Astrocyte (in vitro differentiated cells and primary cell): Measurements from ENCODE around the gene GRIP1. TPM values are rescaled to one million over a fixed set of nuclear protein-coding genes. Genes with fewer than 3 reads are reported as not detected.

Source experiments
- DNase-seq: peaks from one replicate; pipeline ENCODE4 v3.0.0-alpha.2; 2010; ENCODE audit warnings: low read depth
- FAIRE-seq: peaks from 2 replicates; lab custom pipeline; 2011; peaks lifted over from hg19 to GRCh38; lab: Jason Lieb, UNC
- H2AFZ ChIP-seq: 2 replicates; pipeline ENCODE4 v1.6.0; 2012; ENCODE audit warnings: low read depth, low read length, inconsistent platforms
- H3K27ac ChIP-seq: 2 replicates; pipeline ENCODE4 v1.5.1; 2011; ENCODE audit warnings: low read depth, low read length, inconsistent platforms
- H3K27me3 ChIP-seq: 2 replicates; pipeline ENCODE4 v1.6.0; 2011; ENCODE audit warnings: low read length, inconsistent platforms; ENCODE audit not compliant: insufficient read depth
- H3K36me3 ChIP-seq: 2 replicates; pipeline ENCODE4 v1.5.1; 2011; ENCODE audit warnings: low read length, inconsistent platforms; ENCODE audit not compliant: insufficient read depth
- H3K4me1 ChIP-seq: 2 replicates; pipeline ENCODE4 v1.5.1; 2011; ENCODE audit warnings: low read length, inconsistent platforms; ENCODE audit not compliant: insufficient read depth
- H3K4me2 ChIP-seq: 2 replicates; pipeline ENCODE4 v1.6.0; 2012; ENCODE audit warnings: low read length, inconsistent platforms
- H3K4me3 ChIP-seq: 2 replicates; pipeline ENCODE4 v1.5.1; 2011; ENCODE audit warnings: low read depth, mild to moderate bottlenecking, low read length, inconsistent platforms; ENCODE audit not compliant: insufficient read depth
- H3K79me2 ChIP-seq: 2 replicates; pipeline ENCODE4 v1.6.0; 2012; ENCODE audit warnings: mild to moderate bottlenecking, low read length, inconsistent platforms; ENCODE audit not compliant: insufficient read depth
- H3K9ac ChIP-seq: 2 replicates; pipeline ENCODE4 v1.6.0; 2012; ENCODE audit warnings: mild to moderate bottlenecking, low read length, inconsistent platforms
- H3K9me3 ChIP-seq: 2 replicates; pipeline ENCODE4 v1.5.1; 2012; ENCODE audit warnings: low read depth, mild to moderate bottlenecking, low read length, inconsistent platforms; ENCODE audit not compliant: insufficient read depth
- H4K20me1 ChIP-seq: 2 replicates; pipeline ENCODE4 v1.6.0; 2012; ENCODE audit warnings: low read length, inconsistent platforms; ENCODE audit not compliant: insufficient read depth
- H3K27ac Mint-ChIP-seq: one replicate; pipeline ENCODE4 v1.8.0; 2021; ENCODE audit warnings: mild to moderate bottlenecking, mixed read lengths; ENCODE audit not compliant: unreplicated experiment
- H3K27me3 Mint-ChIP-seq: one replicate; pipeline ENCODE4 v1.8.0; 2021; ENCODE audit warnings: low read depth, mixed read lengths; ENCODE audit not compliant: unreplicated experiment
- H3K36me3 Mint-ChIP-seq: one replicate; pipeline ENCODE4 v1.8.0; 2021; ENCODE audit warnings: low read depth, mixed read lengths; ENCODE audit not compliant: unreplicated experiment
- H3K4me1 Mint-ChIP-seq: one replicate; pipeline ENCODE4 v1.8.0; 2021; ENCODE audit warnings: low read depth, mixed read lengths; ENCODE audit not compliant: unreplicated experiment
- H3K4me3 Mint-ChIP-seq: one replicate; pipeline ENCODE4 v1.8.0; 2021; ENCODE audit warnings: mild to moderate bottlenecking, moderate library complexity, mixed read lengths; ENCODE audit not compliant: unreplicated experiment
- H3K9me3 Mint-ChIP-seq: one replicate; pipeline ENCODE4 v1.8.0; 2021; ENCODE audit warnings: mild to moderate bottlenecking, mixed read lengths; ENCODE audit not compliant: unreplicated experiment
- CTCF ChIP-seq: IDR thresholded peaks from 2 replicates; pipeline ENCODE4 v1.5.1; 2011; ENCODE audit warnings: low read depth, mild to moderate bottlenecking, inconsistent platforms, low read length, moderate library complexity; ENCODE audit not compliant: insufficient read depth
- EZH2 ChIP-seq: IDR thresholded peaks from 2 replicates; pipeline ENCODE4 v1.6.1; 2012; ENCODE audit warnings: mild to moderate bottlenecking, low read length, inconsistent platforms; ENCODE audit not compliant: insufficient read depth
- total RNA-seq: library from RNA; stranded (reverse); gene quantifications from 2 replicates; pipeline ENCODE4 v1.2.1, GENCODE V29; 2021

Gene GRIP1
- total RNA-seq, 1 donor from 2014 or later: 16.7 TPM

GRCh38 chr12:66539431-66539830, 139.4 kb downstream of the GRIP1 start:
- Mint-ChIP-seq H3K27ac (no peak overlapping the region), H3K27me3 (no peaks in the 10 kb centered on the region), H3K4me3 (no peak overlapping the region), H3K4me1 (peaks cover 8% of the 10 kb centered on the region), H3K9me3 (no peaks in the 10 kb centered on the region), H3K36me3 (no peaks in the 10 kb centered on the region)
- Histone ChIP-seq H4K20me1 (no peaks in the 10 kb centered on the region), H3K4me2 (no peak overlapping the region), H3K36me3 (no peaks in the 10 kb centered on the region), H3K27ac (no peak overlapping the region), H3K79me2 (no peaks in the 10 kb centered on the region), H3K4me1 (peaks cover 4% of the 10 kb centered on the region), H2AFZ (no peak overlapping the region), H3K9ac (no peak overlapping the region), H3K4me3 (no peak overlapping the region), H3K9me3 (no peaks in the 10 kb centered on the region), H3K27me3 (no peaks in the 10 kb centered on the region)
- TF ChIP-seq CTCF: no peak
- TF ChIP-seq EZH2: no peak
- FAIRE-seq (no peak), DNase-seq (no peak)

GRCh38 chr12:66538970-66539369, 139.9 kb downstream of the GRIP1 start:
- Mint-ChIP-seq H3K4me3 (no peak overlapping the region), H3K27ac (no peak overlapping the region), H3K9me3 (no peaks in the 10 kb centered on the region), H3K36me3 (no peaks in the 10 kb centered on the region), H3K27me3 (no peaks in the 10 kb centered on the region), H3K4me1 (peaks cover 8% of the 10 kb centered on the region)
- FAIRE-seq (no peak), DNase-seq (peak; percentile 49)
- Histone ChIP-seq H3K4me3 (no peak overlapping the region), H3K4me1 (peaks cover 4% of the 10 kb centered on the region), H3K9me3 (no peaks in the 10 kb centered on the region), H3K79me2 (no peaks in the 10 kb centered on the region), H3K36me3 (no peaks in the 10 kb centered on the region), H2AFZ (no peak overlapping the region), H3K27me3 (no peaks in the 10 kb centered on the region), H4K20me1 (no peaks in the 10 kb centered on the region), H3K4me2 (no peak overlapping the region), H3K27ac (no peak overlapping the region), H3K9ac (no peak overlapping the region)
- TF ChIP-seq EZH2 (no peak), CTCF (no peak)

- Mint-ChIP-seq H3K27ac (no peak overlapping the region), H3K36me3 (no peaks in the 10 kb centered on the region), H3K9me3 (no peaks in the 10 kb centered on the region), H3K4me3 (no peak overlapping the region), H3K27me3 (no peaks in the 10 kb centered on the region), H3K4me1 (peaks cover 8% of the 10 kb centered on the region)
- H3K9ac ChIP-seq: no peak overlapping the region
- no peak overlapping the region for H3K4me2 ChIP-seq
- FAIRE-seq (no peak), DNase-seq (no peak)
- H3K27ac ChIP-seq: no peak overlapping the region
- no peaks in the 10 kb centered on the region for H4K20me1 ChIP-seq
- no peak for TF ChIP-seq EZH2
- no peak for TF ChIP-seq CTCF
- no peak overlapping the region for H2AFZ ChIP-seq
- no peaks in the 10 kb centered on the region for H3K27me3 ChIP-seq
- no peaks in the 10 kb centered on the region for H3K9me3 ChIP-seq
- H3K36me3 ChIP-seq: no peaks in the 10 kb centered on the region
- no peaks in the 10 kb centered on the region for H3K79me2 ChIP-seq
- no peak overlapping the region for H3K4me3 ChIP-seq
- peaks cover 4% of the 10 kb centered on the region for H3K4me1 ChIP-seq
Observed at GRCh38 chr12:66537876-66538275, 141.0 kb downstream of the GRIP1 start.
